Measurements from ENCODE around the gene MANEAL.

Gene MANEAL

GRCh38 chr1:37782491-37782890 is 11.2 kb upstream of the MANEAL start (continued):
- TF ChIP-seq PATZ1 (tag by site-specific recombination; IDR thresholded peaks at IDR 0.05) (no peak), ZBTB48 (tag by site-specific recombination; IDR thresholded peaks at IDR 0.05) (no peak), ZNF521 (tag by site-specific recombination; IDR thresholded peaks at IDR 0.05) (no peak), ZFP3 (tag by site-specific recombination; IDR thresholded peaks at IDR 0.05; ENCODE audit: low read depth) (no peak), ZNF571 (tag by site-specific recombination; IDR thresholded peaks at IDR 0.05) (no peak), ZNF112 (tag by site-specific recombination; IDR thresholded peaks at IDR 0.05) (no peak), ZNF792 (tag by site-specific recombination; IDR thresholded peaks at IDR 0.05) (no peak), ZNF677 (tag by site-specific recombination; IDR thresholded peaks at IDR 0.05) (no peak)

- no peaks in the 10 kb centered on the region for H3K9me3 ChIP-seq (ENCODE audit: control insufficient read depth, insufficient read depth, low read depth, low read length)
- H3K27ac ChIP-seq (ENCODE audit: extremely low read depth, low read depth, low read length) = no peak overlapping the region; the same call in 1 of the 2 replicates
- H3K36me3 ChIP-seq (ENCODE audit: control insufficient read depth in 2 of 2, insufficient read depth in 1 of 2, low read length in 2 of 2) = peaks cover 0 to 24% of the 10 kb centered on the region in 2 experiments; a peak in 2 of 3 replicates
- CTCF ChIA-PET = no interaction called here
- H3K4me3 ChIP-seq (ENCODE audit: low read depth, low read length) = peak overlapping the region; percentile 70
- POLR2A ChIA-PET = no interaction called here
- TF ChIP-seq PATZ1 (tag by site-specific recombination; IDR thresholded peaks at IDR 0.05) = 0 out of 2 replicates have a peak, but pooled peaks have one; percentile 4
- no peak for TF ChIP-seq ZNF76 (tag by site-specific recombination; IDR thresholded peaks at IDR 0.05; ENCODE audit: borderline replicate concordance, low read depth)
- TF ChIP-seq ZBTB26 (tag by site-specific recombination; optimal IDR thresholded peaks at IDR 0.05) = no peak
- TF ChIP-seq ZNF354C (tag by site-specific recombination; IDR thresholded peaks at IDR 0.05; ENCODE audit: borderline replicate concordance, low read depth) = no peak
- no peak for TF ChIP-seq ZNF266 (tag by site-specific recombination; IDR thresholded peaks at IDR 0.05; ENCODE audit: low read depth)
- TF ChIP-seq ZNF473 (tag by site-specific recombination; IDR thresholded peaks at IDR 0.05) = no peak
- no peak for TF ChIP-seq SP2 (tag by site-specific recombination; IDR thresholded peaks at IDR 0.05)
- TF ChIP-seq ZNF664 (tag by site-specific recombination; IDR thresholded peaks at IDR 0.05) = peak; percentile 78
- no peak for TF ChIP-seq ZBTB6 (tag by site-specific recombination; IDR thresholded peaks at IDR 0.05)
- peaks cover 7% of the 10 kb centered on the region; the same call in 1 of the 2 replicates for H3K4me1 ChIP-seq (ENCODE audit: control insufficient read depth, insufficient read depth, low read length)
These were observed 532 bp upstream of the MANEAL start for GRCh38 chr1:37792943-37793686.
